Testis (tissue), 3 donors: Measurements from ENCODE around the gene PEAK3. TPM values are rescaled to one million over a fixed set of nuclear protein-coding genes. Genes with fewer than 3 reads are reported as not detected.

Experiments
- DNase-seq: peaks from one replicate; pipeline ENCODE4 v3.0.0-alpha.2; 2019
- H3K27ac ChIP-seq, 2 donors: fragments of 200-600 bp; sonication (generic); one replicate each; pipeline ENCODE4 v1.5.1; 2019
- H3K27me3 ChIP-seq: fragments of 200-600 bp; sonication (generic); one replicate; pipeline ENCODE4 v1.5.1; 2019
- H3K36me3 ChIP-seq: fragments of 200-600 bp; sonication (generic); one replicate; pipeline ENCODE4 v1.5.1; 2017; ENCODE audit warnings: low read depth; ENCODE audit errors: missing control alignments
- H3K4me1 ChIP-seq: fragments of 200-600 bp; sonication (generic); one replicate; pipeline ENCODE4 v1.5.1; 2019
- H3K4me3 ChIP-seq, 2 donors: fragments of 200-600 bp; sonication (generic); one replicate each; pipeline ENCODE4 v1.5.1; 2017 to 2019
- H3K9me3 ChIP-seq: fragments of 200-600 bp; sonication (generic); one replicate; pipeline ENCODE4 v1.5.1; 2017
- POLR2A ChIP-seq: fragments of 450-650 bp; IDR thresholded peaks from one replicate; pipeline ENCODE4 v1.6.1; 2017; ENCODE audit warnings: antibody characterized with exemption, mild to moderate bottlenecking, moderate library complexity
- WGBS, 2 donors: methylation state at CpG; one replicate each; pipeline ENCODE4 v1.1.5; 2018; 5-methylcytosine and 5-hydroxymethylcytosine counted together
- intact Hi-C: fragments of 100-400 bp; cut with DNase I; formaldehyde crosslinking; loops from one replicate; pipeline ENCODE4 v1.15.1; 2023; ENCODE audit warnings: low total_unique reads
- polyA plus RNA-seq: library from polyadenylated mRNA; stranded (reverse); fragments of 350-450 nt; fragmentation: Illumina TruSeq; extraction: RNeasy Lipid Tissue Mini Kit (QIAGEN cat#74804); gene quantifications from one replicate; pipeline ENCODE4 v1.2.3, GENCODE V29; 2014; ENCODE audit warnings: low read depth, low replicate concordance; ENCODE audit not compliant: insufficient read depth
- total RNA-seq, 2 donors: library from RNA; depleted of rRNA; stranded (reverse); fragments of >200 nt; gene quantifications; one replicate each; pipeline ENCODE4 v1.2.3, GENCODE V29; 2016
- TF ChIP-seq, protein P1 (sequence below), 3 experiments: fragments of 450-650 bp in 2 of 3; fragments of 200-600 bp in 1 of 3; sonication (generic) in 1 of 3; IDR thresholded peaks; one replicate each; pipeline ENCODE4 v1.5.1; 2016 to 2019; ENCODE audit warnings: antibody characterized with exemption in 3 of 3, mild to moderate bottlenecking in 2 of 3, moderate library complexity in 1 of 3

Gene PEAK3
- total and polyA plus RNA-seq, 3 donors from 2014 or later, result 0.16 to 0.55 (median 0.37) TPM

GRCh38 chr19:2251106-2252054, 30.6 kb downstream of the PEAK3 start:
- intact Hi-C loops, result no loop called here
- DNase-seq, result no peak
- Histone ChIP-seq H3K27ac (no peak overlapping the region), H3K36me3 (no peaks in the 10 kb centered on the region), H3K4me1 (peaks cover 39% of the 10 kb centered on the region), H3K4me3 (peak overlapping the region; percentile 18 to 50), H3K9me3 (no peaks in the 10 kb centered on the region), H3K27me3 (no peaks in the 10 kb centered on the region)
- 3 to 10% methylated on average over 6 to 33 of the region's 125 CpGs for WGBS, 2 donors
- no peak for TF ChIP-seq POLR2A
- TF ChIP-seq, protein P1, sequence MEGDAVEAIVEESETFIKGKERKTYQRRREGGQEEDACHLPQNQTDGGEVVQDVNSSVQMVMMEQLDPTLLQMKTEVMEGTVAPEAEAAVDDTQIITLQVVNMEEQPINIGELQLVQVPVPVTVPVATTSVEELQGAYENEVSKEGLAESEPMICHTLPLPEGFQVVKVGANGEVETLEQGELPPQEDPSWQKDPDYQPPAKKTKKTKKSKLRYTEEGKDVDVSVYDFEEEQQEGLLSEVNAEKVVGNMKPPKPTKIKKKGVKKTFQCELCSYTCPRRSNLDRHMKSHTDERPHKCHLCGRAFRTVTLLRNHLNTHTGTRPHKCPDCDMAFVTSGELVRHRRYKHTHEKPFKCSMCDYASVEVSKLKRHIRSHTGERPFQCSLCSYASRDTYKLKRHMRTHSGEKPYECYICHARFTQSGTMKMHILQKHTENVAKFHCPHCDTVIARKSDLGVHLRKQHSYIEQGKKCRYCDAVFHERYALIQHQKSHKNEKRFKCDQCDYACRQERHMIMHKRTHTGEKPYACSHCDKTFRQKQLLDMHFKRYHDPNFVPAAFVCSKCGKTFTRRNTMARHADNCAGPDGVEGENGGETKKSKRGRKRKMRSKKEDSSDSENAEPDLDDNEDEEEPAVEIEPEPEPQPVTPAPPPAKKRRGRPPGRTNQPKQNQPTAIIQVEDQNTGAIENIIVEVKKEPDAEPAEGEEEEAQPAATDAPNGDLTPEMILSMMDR (IDR thresholded peaks at IDR 0.05), result no peak

DNA sequence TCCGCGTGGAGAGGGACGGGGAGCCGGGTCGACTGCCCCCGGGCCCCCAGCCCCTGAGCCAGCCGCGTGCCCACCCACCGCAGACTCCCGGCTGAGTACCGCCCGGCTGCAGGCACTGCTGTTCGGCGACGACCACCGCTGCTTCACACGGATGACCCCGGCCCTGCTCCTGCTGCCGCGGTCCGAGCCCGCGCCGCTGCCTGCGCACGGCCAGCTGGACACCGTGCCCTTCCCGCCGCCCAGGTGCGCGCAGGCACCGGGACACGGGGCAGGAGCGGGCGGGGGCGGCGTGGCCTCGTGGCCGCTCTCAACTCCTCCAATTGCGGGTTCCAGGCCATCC, 31.2 kb downstream of the PEAK3 start:
- H3K9me3 ChIP-seq, result no peaks in the 10 kb centered on the region
- H3K27me3 ChIP-seq, result no peaks in the 10 kb centered on the region
- 3% methylated on average over 29 of the region's 40 CpGs; no CpG with 5 or more reads in 1 of the 2 donors for WGBS, 2 donors
- TF ChIP-seq, protein P1 (IDR thresholded peaks at IDR 0.05), result no peak
- no peak for TF ChIP-seq POLR2A
- no peaks in the 10 kb centered on the region for H3K36me3 ChIP-seq
- DNase-seq, result no peak
- H3K4me1 ChIP-seq, result peaks cover 39% of the 10 kb centered on the region
- H3K4me3 ChIP-seq, result peak overlapping the region in 1 of 2 donors; percentile 18
- intact Hi-C loops, result no loop called here
- H3K27ac ChIP-seq, result peak overlapping the region in 1 of 2 donors; percentile 41

GRCh38 chr19:2249880-2250765, 31.9 kb downstream of the PEAK3 start:
- Histone ChIP-seq H3K36me3 (no peaks in the 10 kb centered on the region), H3K4me3 (no peak overlapping the region), H3K27ac (peak overlapping the region; percentile 41 to 47), H3K27me3 (no peaks in the 10 kb centered on the region), H3K9me3 (no peaks in the 10 kb centered on the region), H3K4me1 (peaks cover 39% of the 10 kb centered on the region)
- intact Hi-C loops, result no loop called here
- TF ChIP-seq POLR2A, result no peak
- TF ChIP-seq, protein P1 (IDR thresholded peaks at IDR 0.05), result no peak
- 0 to 21% methylated on average over 4 to 41 of the region's 43 CpGs for WGBS, 2 donors
- no peak for DNase-seq

DNA sequence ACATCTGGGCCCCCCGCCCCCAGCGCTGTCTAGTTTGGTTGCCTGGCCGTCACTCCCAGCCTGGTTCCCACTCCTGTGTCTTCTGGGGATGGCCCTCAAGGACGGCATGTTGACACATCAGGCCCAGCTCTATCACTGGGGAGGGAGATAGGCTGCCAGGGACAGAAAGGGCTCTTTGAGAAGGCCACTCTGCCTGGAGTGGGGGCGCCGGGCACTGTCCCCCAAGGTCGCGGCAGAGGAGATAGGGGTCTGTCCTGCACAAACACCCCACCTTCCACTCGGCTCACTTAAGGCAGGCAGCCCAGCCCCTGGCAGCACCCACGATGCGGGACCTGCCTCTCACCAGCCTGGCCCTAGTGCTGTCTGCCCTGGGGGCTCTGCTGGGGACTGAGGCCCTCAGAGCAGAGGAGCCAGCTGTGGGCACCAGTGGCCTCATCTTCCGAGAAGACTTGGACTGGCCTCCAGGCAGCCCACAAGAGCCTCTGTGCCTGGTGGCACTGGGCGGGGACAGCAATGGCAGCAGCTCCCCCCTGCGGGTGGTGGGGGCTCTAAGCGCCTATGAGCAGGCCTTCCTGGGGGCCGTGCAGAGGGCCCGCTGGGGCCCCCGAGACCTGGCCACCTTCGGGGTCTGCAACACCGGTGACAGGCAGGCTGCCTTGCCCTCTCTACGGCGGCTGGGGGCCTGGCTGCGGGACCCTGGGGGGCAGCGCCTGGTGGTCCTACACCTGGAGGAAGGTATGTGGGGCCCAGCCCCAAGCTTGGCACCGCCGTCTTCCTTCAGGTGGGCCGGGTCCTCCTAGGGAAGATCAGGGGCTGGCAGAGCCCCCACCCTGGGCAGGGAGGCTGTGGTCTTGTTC, 32.7 kb downstream of the PEAK3 start, which contains the start of gene AMH:
AMH (plus strand) TSS at position 314 of the 857 bp plus-strand sequence; CDS start at position 324, 10 bp downstream.
- peaks cover 39% of the 10 kb centered on the region for H3K4me1 ChIP-seq
- H3K27me3 ChIP-seq, result no peaks in the 10 kb centered on the region
- H3K9me3 ChIP-seq, result no peaks in the 10 kb centered on the region
- DNase-seq, result peak; percentile 82
- no peak for TF ChIP-seq POLR2A
- H3K4me3 ChIP-seq, result no peak within 1 kb of the TSS
- 55 to 65% methylated on average over 4 to 27 of the region's 27 CpGs for WGBS, 2 donors
- no peaks in the 10 kb centered on the region for H3K36me3 ChIP-seq
- intact Hi-C loops, result no loop called here
- peak within 1 kb of the TSS; percentile 24 to 47 for H3K27ac ChIP-seq
